SIG-M5 treated with dmso at 0.1 percent for 504 hours (cell line): Measurements from ENCODE around the gene IMMP2L.
A peak's percentile ranks its signal among the peaks of the same experiment; 100 is the strongest.
"Not testable (repeated sequence)": the region's sequence is repeated elsewhere in the genome, so short reads cannot be mapped to it uniquely, and the experiment has no call there.

Experiments used
- DNase-seq: peaks from one replicate; lab custom pipeline; 2025; ENCODE audit not compliant: unreplicated experiment; lab: John Stamatoyannopoulos, UW

IMMP2L gene

GRCh38 chr7:111352319-111352718 lies 210.0 kb downstream of the IMMP2L start:
- no peak for DNase-seq

DNA sequence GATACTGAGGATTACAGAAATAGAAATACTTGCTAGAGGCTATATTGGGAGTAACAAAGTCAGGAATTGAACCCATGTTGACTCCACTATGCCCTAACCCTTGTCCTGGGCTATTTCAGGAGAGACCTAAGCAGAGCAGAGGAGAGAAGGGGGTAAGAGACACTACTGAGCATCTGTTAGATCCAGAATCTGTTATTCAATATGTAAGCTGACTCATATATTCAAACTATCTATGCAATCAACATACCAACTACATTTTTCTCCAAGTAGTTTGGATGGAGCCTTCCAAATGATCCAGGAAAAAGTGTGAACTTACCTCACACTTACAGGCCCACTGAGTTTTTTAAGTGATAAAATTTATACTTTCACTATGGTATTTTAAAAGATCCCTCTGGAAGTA lies 216.1 kb downstream of the IMMP2L start:
- no peak for DNase-seq

DNA sequence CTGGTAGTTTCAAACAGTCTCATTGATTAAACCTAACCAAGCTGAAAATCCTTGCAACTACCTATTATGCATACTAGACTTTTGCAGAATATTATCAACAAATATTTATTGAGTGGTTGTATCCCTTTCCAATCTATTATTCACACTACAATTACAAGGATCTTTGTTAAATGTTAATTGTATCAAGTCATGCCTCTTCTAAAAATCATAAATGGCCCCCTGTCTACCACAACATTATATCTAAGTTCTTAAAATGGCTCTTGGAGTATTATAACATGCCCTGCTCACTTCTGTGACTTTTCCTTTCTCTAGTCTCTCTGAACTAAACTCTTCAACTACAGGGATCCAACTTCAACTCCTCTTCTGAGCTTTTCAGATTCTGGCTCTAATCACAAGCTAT lies 219.3 kb downstream of the IMMP2L start:
- DNase-seq, result no peak

DNA sequence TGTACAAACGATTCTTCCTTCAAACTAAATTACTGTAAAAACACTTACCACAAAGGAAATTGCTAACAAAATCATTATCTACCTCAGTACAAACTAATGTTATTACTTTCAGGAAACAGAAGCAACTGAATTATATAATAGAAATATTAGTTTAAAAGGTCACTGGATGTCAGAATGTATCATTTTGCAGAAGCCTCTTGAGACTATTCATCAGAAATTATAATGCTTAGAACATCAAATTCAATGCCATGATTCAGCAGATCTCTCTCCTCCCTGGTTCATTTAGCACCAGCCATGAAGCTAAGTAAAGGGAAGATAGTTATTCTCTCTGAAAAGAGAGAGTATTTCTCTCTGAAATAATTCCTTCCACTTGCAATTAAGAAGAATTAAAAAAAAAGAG lies 223.3 kb downstream of the IMMP2L start:
- DNase-seq, result no peak

DNA sequence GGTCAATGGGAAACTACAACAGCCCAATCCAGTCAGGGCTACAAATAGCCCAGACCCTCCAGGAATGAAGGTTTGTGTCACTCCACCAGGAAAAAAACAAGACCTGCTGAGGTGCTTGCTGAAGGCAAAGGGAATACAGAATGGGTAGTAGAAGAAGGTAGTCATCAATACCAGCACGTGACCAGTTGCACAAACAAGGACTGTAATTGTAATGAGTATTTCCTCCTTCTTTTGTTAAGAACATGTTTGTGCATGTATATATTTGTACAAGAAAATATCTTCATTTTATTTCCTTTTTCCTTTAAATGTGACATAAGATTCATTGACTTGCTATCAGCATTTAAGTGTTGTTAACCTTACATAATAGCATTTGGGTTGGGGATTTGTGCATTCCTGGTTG lies 229.3 kb downstream of the IMMP2L start:
- DNase-seq, result no peak

GRCh38 chr7:111330235-111330523 lies 232.1 kb downstream of the IMMP2L start:
- DNase-seq, result no peak

GRCh38 chr7:111329367-111330234 lies 232.7 kb downstream of the IMMP2L start:
- DNase-seq, result no peak

- no peak for DNase-seq
Observed at GRCh38 chr7:111328487-111328886, 233.8 kb downstream of the IMMP2L start.

- no peak for DNase-seq
Observed at GRCh38 chr7:111324776-111325175, 237.5 kb downstream of the IMMP2L start.

GRCh38 chr7:111324228-111324627 lies 238.1 kb downstream of the IMMP2L start:
- peak; percentile 49 for DNase-seq

DNA sequence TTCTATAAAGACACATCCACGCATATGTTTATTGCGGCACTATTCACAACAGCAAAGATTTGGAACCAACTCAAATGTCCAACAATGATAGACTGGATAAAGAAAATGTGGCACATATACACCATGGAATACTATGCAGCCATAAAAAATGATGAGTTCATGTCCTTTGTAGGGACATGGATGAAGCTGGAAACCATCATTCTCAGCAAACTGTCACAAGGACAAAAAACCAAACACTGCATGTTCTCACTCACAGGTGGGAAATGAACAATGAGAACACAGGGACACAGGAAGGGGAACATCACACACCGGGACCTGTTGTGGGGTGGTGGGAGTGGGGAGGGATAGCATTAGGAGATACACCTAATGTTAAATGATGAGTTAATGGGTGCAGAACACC lies 238.6 kb downstream of the IMMP2L start:
- DNase-seq, result not testable (repeated sequence)

- no peak for DNase-seq
Observed at GRCh38 chr7:111320133-111320532, 242.2 kb downstream of the IMMP2L start.

- DNase-seq, result peak; percentile 5
Observed at GRCh38 chr7:111312966-111313365, 249.3 kb downstream of the IMMP2L start.

- DNase-seq, result no peak
Observed at GRCh38 chr7:111308691-111309090, 253.6 kb downstream of the IMMP2L start.

- no peak for DNase-seq
Observed at GRCh38 chr7:111301891-111302290, 260.4 kb downstream of the IMMP2L start.

DNA sequence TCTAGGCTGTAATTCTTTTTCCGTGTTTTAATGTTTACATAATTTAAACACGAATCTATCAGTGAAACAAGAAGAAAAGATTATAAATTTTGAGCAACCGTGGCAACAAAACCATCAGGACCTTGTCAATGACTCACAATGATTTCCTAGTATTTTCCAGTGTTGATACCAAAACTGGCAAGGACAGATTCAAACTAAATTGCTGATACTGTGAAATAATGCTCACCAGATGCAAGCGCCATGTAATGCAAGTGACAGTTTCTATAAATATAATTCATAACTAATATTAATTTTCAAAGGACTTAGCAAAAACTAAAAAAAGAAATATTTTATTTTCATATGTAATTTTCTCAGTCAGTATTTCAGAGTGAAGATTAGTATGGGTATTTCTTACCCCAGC lies 267.8 kb downstream of the IMMP2L start:
- no peak for DNase-seq

DNA sequence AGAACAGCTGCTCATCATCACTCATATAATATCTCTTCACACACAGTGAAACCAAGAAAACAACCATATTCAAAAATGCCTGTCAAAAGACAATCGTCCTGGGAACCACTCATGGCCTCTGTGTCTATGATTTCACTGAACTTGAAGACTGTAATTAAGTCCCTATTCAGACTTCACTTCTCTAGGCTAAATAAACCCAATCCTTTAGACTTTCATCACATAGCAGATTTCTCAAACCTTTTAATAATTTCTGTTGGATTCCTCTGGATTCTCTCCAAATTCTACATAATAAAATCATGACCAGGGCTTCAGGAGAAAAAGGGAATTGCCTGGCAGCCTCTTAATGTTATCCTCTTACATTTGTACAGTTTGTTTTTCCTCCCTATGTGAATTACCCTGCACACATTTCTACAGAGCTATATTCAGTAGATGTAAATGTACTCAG lies 270.2 kb downstream of the IMMP2L start:
- DNase-seq, result no peak

GRCh38 chr7:111290982-111291381 lies 271.3 kb downstream of the IMMP2L start:
- no peak for DNase-seq

- DNase-seq, result no peak
Observed at GRCh38 chr7:111290419-111290818, 271.9 kb downstream of the IMMP2L start.

- DNase-seq, result not testable (repeated sequence)
Observed at GRCh38 chr7:111288441-111288840, 273.9 kb downstream of the IMMP2L start.

- no peak for DNase-seq
Observed at GRCh38 chr7:111282626-111283025, 279.7 kb downstream of the IMMP2L start.

DNA sequence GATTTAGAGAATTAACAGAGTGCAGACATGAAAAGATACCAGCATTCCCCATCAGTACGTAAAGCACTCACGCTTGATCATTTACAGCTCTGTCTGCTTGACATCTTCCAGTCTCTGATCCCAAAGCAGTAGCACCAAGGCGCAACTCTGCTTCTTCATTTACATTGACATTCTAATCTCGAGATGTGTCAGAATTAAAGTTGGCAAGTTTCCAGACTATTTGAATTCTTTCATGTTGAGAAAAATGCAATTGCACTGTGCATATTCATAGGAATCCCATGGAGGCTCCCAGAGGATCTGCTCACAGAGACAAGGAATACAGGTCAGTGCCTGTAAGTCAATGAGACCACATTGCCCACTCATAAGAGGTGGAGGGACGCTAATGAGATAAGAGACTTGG lies 287.4 kb downstream of the IMMP2L start:
- DNase-seq, result no peak

GRCh38 chr7:111272092-111272491 lies 290.2 kb downstream of the IMMP2L start:
- no peak for DNase-seq
